Lower lobe of right lung (tissue), 2 donors: Measurements from ENCODE around the gene LYSMD2. TPM values are rescaled to one million over a fixed set of nuclear protein-coding genes. Genes with fewer than 3 reads are reported as not detected.

Experiments
- ATAC-seq, 2 donors: fragments of 200-7000 bp; cut with Tn5 transposase; one replicate each; pipeline ENCODE4 v1.9.1; 2020 to 2022; ENCODE audit warnings: mild to moderate bottlenecking in 2 of 2, moderate library complexity in 2 of 2
- DNase-seq: peaks from one replicate; pipeline ENCODE4 v3.0.0-alpha.2; 2020
- H3K27ac ChIP-seq: fragments of 200-600 bp; one replicate; pipeline ENCODE4 v1.8.0; 2022
- H3K27me3 ChIP-seq: fragments of 200-600 bp; one replicate; pipeline ENCODE4 v1.8.0; 2022; ENCODE audit warnings: low read depth
- H3K36me3 ChIP-seq: fragments of 200-600 bp; one replicate; pipeline ENCODE4 v1.8.0; 2022; ENCODE audit warnings: mild to moderate bottlenecking
- H3K4me1 ChIP-seq: fragments of 200-600 bp; one replicate; pipeline ENCODE4 v1.8.0; 2022
- H3K4me3 ChIP-seq: fragments of 200-600 bp; one replicate; pipeline ENCODE4 v1.8.0; 2022; ENCODE audit warnings: mild to moderate bottlenecking
- H3K9me3 ChIP-seq: fragments of 200-600 bp; one replicate; pipeline ENCODE4 v1.8.0; 2022
- intact Hi-C: fragments of 100-400 bp; cut with DNase I; formaldehyde crosslinking; loops from one replicate; pipeline ENCODE4 v1.11.0; 2022
- total RNA-seq: library from RNA; stranded (reverse); fragmentation: NEBNext Ultra II Directional; extraction: Animal tissue kit (Norgen Biotek cat#: 25700); gene quantifications from one replicate; pipeline ENCODE4 v1.2.1, GENCODE V29; 2021
- TF ChIP-seq, protein P1 (sequence below): fragments of 200-600 bp; IDR thresholded peaks from one replicate; pipeline ENCODE4 v1.8.0; 2022; ENCODE audit warnings: antibody characterized with exemption, mild to moderate bottlenecking
- donor health status: DM: no; HTN: yes; CAD: no; lungs with severe emphysema.

The LYSMD2 gene
- total RNA-seq, 1 donor from 2014 or later, result 22.2 TPM

- DNase-seq (no peak), ATAC-seq (no peak)
- Histone ChIP-seq H3K4me1 (peaks cover 8% of the 10 kb centered on the region), H3K9me3 (no peaks in the 10 kb centered on the region), H3K27ac (no peak overlapping the region), H3K27me3 (no peaks in the 10 kb centered on the region), H3K36me3 (peaks cover 36% of the 10 kb centered on the region), H3K4me3 (no peak overlapping the region)
- TF ChIP-seq, protein P1, sequence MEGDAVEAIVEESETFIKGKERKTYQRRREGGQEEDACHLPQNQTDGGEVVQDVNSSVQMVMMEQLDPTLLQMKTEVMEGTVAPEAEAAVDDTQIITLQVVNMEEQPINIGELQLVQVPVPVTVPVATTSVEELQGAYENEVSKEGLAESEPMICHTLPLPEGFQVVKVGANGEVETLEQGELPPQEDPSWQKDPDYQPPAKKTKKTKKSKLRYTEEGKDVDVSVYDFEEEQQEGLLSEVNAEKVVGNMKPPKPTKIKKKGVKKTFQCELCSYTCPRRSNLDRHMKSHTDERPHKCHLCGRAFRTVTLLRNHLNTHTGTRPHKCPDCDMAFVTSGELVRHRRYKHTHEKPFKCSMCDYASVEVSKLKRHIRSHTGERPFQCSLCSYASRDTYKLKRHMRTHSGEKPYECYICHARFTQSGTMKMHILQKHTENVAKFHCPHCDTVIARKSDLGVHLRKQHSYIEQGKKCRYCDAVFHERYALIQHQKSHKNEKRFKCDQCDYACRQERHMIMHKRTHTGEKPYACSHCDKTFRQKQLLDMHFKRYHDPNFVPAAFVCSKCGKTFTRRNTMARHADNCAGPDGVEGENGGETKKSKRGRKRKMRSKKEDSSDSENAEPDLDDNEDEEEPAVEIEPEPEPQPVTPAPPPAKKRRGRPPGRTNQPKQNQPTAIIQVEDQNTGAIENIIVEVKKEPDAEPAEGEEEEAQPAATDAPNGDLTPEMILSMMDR, result no peak
- intact Hi-C loops, result no loop called here
Measured at GRCh38 chr15:51770902-51771301, 33.4 kb upstream of the LYSMD2 start.

GRCh38 chr15:51768018-51768417, 30.6 kb upstream of the LYSMD2 start:
- H3K9me3 ChIP-seq, result no peaks in the 10 kb centered on the region
- peak; percentile 49 to 57 for ATAC-seq
- peaks cover 18% of the 10 kb centered on the region for H3K36me3 ChIP-seq
- TF ChIP-seq, protein P1, result no peak
- no peak overlapping the region for H3K27ac ChIP-seq
- no peaks in the 10 kb centered on the region for H3K27me3 ChIP-seq
- no peak overlapping the region for H3K4me3 ChIP-seq
- peaks cover 7% of the 10 kb centered on the region for H3K4me1 ChIP-seq
- DNase-seq, result peak; percentile 49
- intact Hi-C loops, result no loop called here

DNA sequence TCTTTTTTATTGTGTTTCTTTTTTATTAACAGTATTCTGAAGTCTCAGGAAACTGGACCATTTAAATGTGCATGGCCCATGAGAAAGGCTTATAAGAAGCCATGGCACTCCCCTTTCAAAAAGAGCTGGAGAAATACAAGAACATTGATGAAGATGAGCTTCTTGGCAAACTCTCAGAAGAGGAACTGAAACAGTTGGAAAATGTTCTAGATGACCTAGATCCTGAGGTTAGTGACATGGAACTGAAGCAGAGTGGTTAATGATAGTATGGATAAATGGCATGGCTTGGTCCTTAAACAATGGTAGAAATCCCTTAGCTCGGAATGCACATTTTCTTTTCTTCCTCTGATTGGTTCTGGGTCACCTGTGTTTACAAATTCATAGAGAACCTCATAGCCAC, 28.9 kb upstream of the LYSMD2 start:
- H3K27me3 ChIP-seq, result no peaks in the 10 kb centered on the region
- peaks cover 7% of the 10 kb centered on the region for H3K4me1 ChIP-seq
- intact Hi-C loops, result no loop called here
- TF ChIP-seq, protein P1, result no peak
- DNase-seq, result no peak
- H3K27ac ChIP-seq, result no peak overlapping the region
- H3K4me3 ChIP-seq, result no peak overlapping the region
- H3K9me3 ChIP-seq, result no peaks in the 10 kb centered on the region
- no peak for ATAC-seq
- H3K36me3 ChIP-seq, result peaks cover 18% of the 10 kb centered on the region

DNA sequence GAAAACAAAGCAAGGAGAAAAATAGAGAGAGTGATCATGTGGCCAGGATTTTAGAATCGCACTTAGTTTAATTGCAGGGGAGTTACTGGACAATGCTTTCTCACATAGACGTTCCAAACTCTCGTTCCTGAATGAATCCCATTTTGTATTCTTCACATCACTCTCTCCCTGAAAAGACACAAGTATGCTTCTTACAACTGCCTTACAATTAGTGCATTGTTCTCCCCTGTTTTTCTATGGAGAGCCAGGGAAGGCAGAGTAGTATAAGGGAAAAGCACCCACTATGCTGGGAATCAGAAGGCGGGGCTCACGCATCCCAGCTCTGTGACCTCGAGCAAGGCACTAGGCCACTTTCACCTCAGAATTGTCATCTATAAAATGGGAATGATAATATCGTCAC, 28.3 kb upstream of the LYSMD2 start:
- Histone ChIP-seq H3K4me1 (peaks cover 7% of the 10 kb centered on the region), H3K9me3 (no peaks in the 10 kb centered on the region), H3K4me3 (no peak overlapping the region), H3K36me3 (peaks cover 18% of the 10 kb centered on the region), H3K27ac (no peak overlapping the region), H3K27me3 (no peaks in the 10 kb centered on the region)
- DNase-seq, result no peak
- ATAC-seq, result no peak
- TF ChIP-seq, protein P1, result no peak
- intact Hi-C loops, result no loop called here

- Histone ChIP-seq H3K36me3 (no peaks in the 10 kb centered on the region), H3K27me3 (no peaks in the 10 kb centered on the region), H3K4me3 (no peak overlapping the region), H3K27ac (no peak overlapping the region), H3K4me1 (peaks cover 19% of the 10 kb centered on the region), H3K9me3 (no peaks in the 10 kb centered on the region)
- no peak for ATAC-seq
- intact Hi-C loops, result no loop called here
- TF ChIP-seq, protein P1, result no peak
- no peak for DNase-seq
Measured at GRCh38 chr15:51760805-51761204, 23.4 kb upstream of the LYSMD2 start.

DNA sequence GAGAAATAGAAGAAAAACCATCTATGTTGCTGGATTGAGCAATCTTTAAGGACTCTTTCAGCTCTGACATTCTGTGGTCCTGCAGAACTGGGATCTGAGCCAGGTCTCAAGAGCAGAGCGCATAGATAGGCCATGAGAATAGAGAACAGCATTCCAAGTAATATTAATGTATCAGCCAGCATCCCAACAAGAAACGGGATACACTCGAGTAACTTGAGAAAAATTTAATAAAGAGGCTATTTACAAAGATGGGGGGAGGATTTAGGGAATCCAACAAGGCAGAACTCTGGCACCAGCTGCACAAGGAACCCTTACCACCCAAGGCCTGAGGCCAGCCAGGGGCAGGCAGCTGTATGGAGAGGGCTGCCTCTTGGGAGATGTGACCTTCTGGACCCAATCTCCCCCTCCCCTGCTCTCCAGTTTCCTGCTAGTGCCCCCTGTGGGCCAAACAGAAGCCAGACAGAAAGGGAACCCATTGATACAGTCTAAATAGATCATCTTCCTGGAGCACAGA, 22.2 kb upstream of the LYSMD2 start:
- Histone ChIP-seq H3K4me1 (peaks cover 20% of the 10 kb centered on the region), H3K27ac (no peak overlapping the region), H3K9me3 (no peaks in the 10 kb centered on the region), H3K36me3 (no peaks in the 10 kb centered on the region), H3K4me3 (no peak overlapping the region), H3K27me3 (no peaks in the 10 kb centered on the region)
- intact Hi-C loops, result no loop called here
- ATAC-seq (peak; percentile 74 to 79), DNase-seq (peak; percentile 62)
- TF ChIP-seq, protein P1, result no peak
